IMR-90 (cell line): Measurements from ENCODE around the gene CLASP1.

Source experiments
- CTCF ChIP-seq: conservative IDR thresholded peaks from 2 replicates; pipeline ENCODE4 v1.5.1; 2012; ENCODE audit warnings: mild to moderate bottlenecking, low read depth, low read length, improper control_type of control experiment
- ELK1 ChIP-seq: fragments of 150-350 bp; IDR thresholded peaks from 2 replicates; pipeline ENCODE4 v1.6.1; 2016; ENCODE audit warnings: low read depth, mild to moderate bottlenecking, low read length, moderate library complexity, borderline replicate concordance
- MAZ ChIP-seq: IDR thresholded peaks from 2 replicates; pipeline ENCODE4 v1.6.1; 2012; ENCODE audit warnings: low read depth, mild to moderate bottlenecking, low read length, improper control_type of control experiment, moderate library complexity, borderline replicate concordance
- MXI1 ChIP-seq: IDR thresholded peaks from 2 replicates; pipeline ENCODE4 v1.6.1; 2012; ENCODE audit warnings: low read depth, mild to moderate bottlenecking, low read length, moderate library complexity, borderline replicate concordance
- POLR2A ChIP-seq: IDR thresholded peaks from 2 replicates; pipeline ENCODE4 v1.6.1; 2012; ENCODE audit warnings: mild to moderate bottlenecking, low read depth, low read length
- USF2 ChIP-seq: fragments of 150-350 bp; IDR thresholded peaks from 2 replicates; pipeline ENCODE4 v1.6.1; 2017; ENCODE audit warnings: mild to moderate bottlenecking, antibody characterized with exemption, low read length, low read depth

GRCh38 chr2:121386707-121387106 is 262.6 kb downstream of the CLASP1 start:
- TF ChIP-seq CTCF (no peak), POLR2A (no peak), USF2 (no peak), ELK1 (no peak), MAZ (no peak), MXI1 (no peak)
